Osteocyte (in vitro differentiated cells): ENCODE data around the gene TACC2. TPM values are rescaled to one million over a fixed set of nuclear protein-coding genes. Genes with fewer than 3 reads are reported as not detected.

ENCODE experiments used
- DNase-seq: peaks from one replicate; pipeline ENCODE4 v3.0.0; 2021; ENCODE audit warnings: mixed read lengths; ENCODE audit not compliant: unreplicated experiment; ENCODE audit errors: extremely low spot score
- H3K27ac Mint-ChIP-seq: one replicate; pipeline ENCODE4 v1.8.0; 2021; ENCODE audit warnings: mild to moderate bottlenecking, mixed read lengths; ENCODE audit not compliant: unreplicated experiment
- H3K27me3 Mint-ChIP-seq: one replicate; pipeline ENCODE4 v1.8.0; 2021; ENCODE audit warnings: mixed read lengths; ENCODE audit not compliant: unreplicated experiment
- H3K36me3 Mint-ChIP-seq: one replicate; pipeline ENCODE4 v1.8.0; 2021; ENCODE audit warnings: mixed read lengths; ENCODE audit not compliant: unreplicated experiment
- H3K4me1 Mint-ChIP-seq: one replicate; pipeline ENCODE4 v1.8.0; 2021; ENCODE audit warnings: mixed read lengths; ENCODE audit not compliant: unreplicated experiment
- H3K4me3 Mint-ChIP-seq: one replicate; pipeline ENCODE4 v1.8.0; 2021; ENCODE audit warnings: mild to moderate bottlenecking, moderate library complexity, mixed read lengths; ENCODE audit not compliant: unreplicated experiment
- H3K9me3 Mint-ChIP-seq: one replicate; pipeline ENCODE4 v1.8.0; 2021; ENCODE audit warnings: mixed read lengths; ENCODE audit not compliant: unreplicated experiment
- CTCF ChIP-seq: fragments of 200-600 bp; sonication (generic); IDR thresholded peaks from 2 replicates; pipeline ENCODE4 v1.5.0; 2021; ENCODE audit warnings: antibody characterized with exemption, mild to moderate bottlenecking, moderate library complexity
- total RNA-seq: library from RNA; stranded (reverse); gene quantifications from 2 replicates; pipeline ENCODE4 v1.2.1, GENCODE V29; 2021

Gene TACC2
- total RNA-seq, 1 donor from 2014 or later: 64.2 TPM

DNA sequence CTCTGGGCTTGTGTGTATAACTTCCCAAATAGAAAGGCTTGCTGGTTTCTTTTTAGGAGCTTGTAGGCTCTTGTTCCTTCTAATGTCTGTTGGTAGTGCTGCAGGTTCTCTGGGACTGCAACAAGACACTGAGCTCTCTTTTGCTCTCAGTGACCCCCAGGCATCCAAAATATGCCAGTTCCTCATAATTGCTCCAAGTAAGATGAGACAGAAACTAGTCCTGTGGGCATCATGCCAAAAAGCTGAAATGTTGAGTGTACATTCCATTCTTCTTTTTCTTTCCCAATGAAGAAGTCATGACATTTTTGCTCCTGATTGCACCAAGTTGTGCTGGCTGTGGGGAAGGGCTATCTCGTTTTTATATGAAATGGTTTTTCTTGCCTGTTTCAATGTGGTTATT lies 275.0 kb downstream of the TACC2 start:
- DNase-seq: no peak
- Mint-ChIP-seq H3K27me3 (no peaks in the 10 kb centered on the region), H3K9me3 (peaks cover 11% of the 10 kb centered on the region), H3K4me1 (peaks cover 46% of the 10 kb centered on the region), H3K36me3 (peaks cover 37% of the 10 kb centered on the region), H3K4me3 (peak overlapping the region; percentile 1), H3K27ac (peak overlapping the region; percentile 93)
- no peak for TF ChIP-seq CTCF

GRCh38 chr10:122264436-122264835 lies 275.5 kb downstream of the TACC2 start:
- DNase-seq: no peak
- no peak for TF ChIP-seq CTCF
- Mint-ChIP-seq H3K4me1 (peaks cover 41% of the 10 kb centered on the region), H3K36me3 (peaks cover 37% of the 10 kb centered on the region), H3K9me3 (peaks cover 11% of the 10 kb centered on the region), H3K4me3 (peak overlapping the region; percentile 1), H3K27me3 (no peaks in the 10 kb centered on the region), H3K27ac (peak overlapping the region; percentile 93)

- H3K4me1 Mint-ChIP-seq: peaks cover 36% of the 10 kb centered on the region
- DNase-seq: no peak
- H3K9me3 Mint-ChIP-seq: peaks cover 11% of the 10 kb centered on the region
- TF ChIP-seq CTCF: no peak
- no peak overlapping the region for H3K4me3 Mint-ChIP-seq
- H3K27me3 Mint-ChIP-seq: no peaks in the 10 kb centered on the region
- H3K36me3 Mint-ChIP-seq: peaks cover 37% of the 10 kb centered on the region
- H3K27ac Mint-ChIP-seq: peak overlapping the region; percentile 93
Observed at GRCh38 chr10:122264931-122265330, 276.0 kb downstream of the TACC2 start.

DNA sequence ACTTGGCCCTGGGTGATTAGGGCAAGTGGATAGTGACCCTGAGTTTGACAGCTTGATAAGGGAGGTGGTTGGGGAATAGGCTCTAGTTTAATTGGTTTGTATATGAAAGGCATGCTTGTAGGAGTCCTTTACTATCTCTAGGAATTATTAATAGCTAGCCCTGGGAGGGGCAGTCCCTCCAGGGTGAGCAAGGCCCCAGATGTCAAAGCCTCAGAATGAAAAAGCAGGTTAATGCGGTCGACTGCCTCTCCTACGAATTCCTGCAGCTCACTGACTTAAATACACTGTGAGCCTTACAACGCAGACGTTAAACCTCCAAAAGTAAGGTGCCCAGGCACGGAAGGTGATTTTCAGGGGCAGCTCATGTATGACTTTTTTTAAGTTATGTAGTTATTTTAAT lies 276.9 kb downstream of the TACC2 start:
- Mint-ChIP-seq H3K27ac (peak overlapping the region; percentile 93), H3K4me3 (no peak overlapping the region), H3K4me1 (peaks cover 36% of the 10 kb centered on the region), H3K9me3 (peaks cover 11% of the 10 kb centered on the region), H3K27me3 (no peaks in the 10 kb centered on the region), H3K36me3 (peaks cover 32% of the 10 kb centered on the region)
- TF ChIP-seq CTCF: no peak
- DNase-seq: no peak

GRCh38 chr10:122267849-122268737 lies 279.1 kb downstream of the TACC2 start:
- H3K4me3 Mint-ChIP-seq: no peak overlapping the region
- H3K27ac Mint-ChIP-seq: peak overlapping the region; percentile 24
- DNase-seq: no peak
- H3K9me3 Mint-ChIP-seq: peaks cover 7% of the 10 kb centered on the region
- H3K4me1 Mint-ChIP-seq: peaks cover 34% of the 10 kb centered on the region
- no peaks in the 10 kb centered on the region for H3K27me3 Mint-ChIP-seq
- peak; percentile 92 for TF ChIP-seq CTCF
- peaks cover 21% of the 10 kb centered on the region for H3K36me3 Mint-ChIP-seq
